HEK293T (cell line): Measurements from ENCODE around the gene XRCC2.

Experiments
- BHLHE40 ChIP-seq: fragments of 450-650 bp; IDR thresholded peaks from 2 replicates; pipeline ENCODE4 v1.6.1; 2016; ENCODE audit warnings: mild to moderate bottlenecking, moderate library complexity, borderline replicate concordance
- ELF4 ChIP-seq: fragments of 450-650 bp; IDR thresholded peaks from 2 replicates; pipeline ENCODE4 v1.6.1; 2017; ENCODE audit warnings: antibody characterized with exemption
- FOXM1 ChIP-seq: fragments of 450-650 bp; IDR thresholded peaks from 2 replicates; pipeline ENCODE4 v1.6.1; 2017; ENCODE audit warnings: mild to moderate bottlenecking, borderline replicate concordance
- L3MBTL2 ChIP-seq: fragments of 450-650 bp; conservative IDR thresholded peaks from 2 replicates; pipeline ENCODE4 v1.6.1; 2016; ENCODE audit warnings: mild to moderate bottlenecking
- LEF1 ChIP-seq: fragments of 450-650 bp; IDR thresholded peaks from 2 replicates; pipeline ENCODE4 v1.6.1; 2017; ENCODE audit warnings: mild to moderate bottlenecking, borderline replicate concordance
- SP1 ChIP-seq: fragments of 450-650 bp; IDR thresholded peaks from 2 replicates; pipeline ENCODE4 v1.6.1; 2017
- SUZ12 ChIP-seq: fragments of 450-650 bp; IDR thresholded peaks from 2 replicates; pipeline ENCODE4 v1.6.1; 2016; ENCODE audit warnings: mild to moderate bottlenecking
- TARDBP ChIP-seq: fragments of 450-650 bp; IDR thresholded peaks from 2 replicates; pipeline ENCODE4 v1.6.1; 2016
- ZNF384 ChIP-seq: fragments of 450-650 bp; IDR thresholded peaks from 2 replicates; pipeline ENCODE4 v1.6.1; 2016
- TF ChIP-seq, protein P1 (sequence below): fragments of 450-650 bp; IDR thresholded peaks from 2 replicates; pipeline ENCODE4 v1.6.1; 2016

DNA sequence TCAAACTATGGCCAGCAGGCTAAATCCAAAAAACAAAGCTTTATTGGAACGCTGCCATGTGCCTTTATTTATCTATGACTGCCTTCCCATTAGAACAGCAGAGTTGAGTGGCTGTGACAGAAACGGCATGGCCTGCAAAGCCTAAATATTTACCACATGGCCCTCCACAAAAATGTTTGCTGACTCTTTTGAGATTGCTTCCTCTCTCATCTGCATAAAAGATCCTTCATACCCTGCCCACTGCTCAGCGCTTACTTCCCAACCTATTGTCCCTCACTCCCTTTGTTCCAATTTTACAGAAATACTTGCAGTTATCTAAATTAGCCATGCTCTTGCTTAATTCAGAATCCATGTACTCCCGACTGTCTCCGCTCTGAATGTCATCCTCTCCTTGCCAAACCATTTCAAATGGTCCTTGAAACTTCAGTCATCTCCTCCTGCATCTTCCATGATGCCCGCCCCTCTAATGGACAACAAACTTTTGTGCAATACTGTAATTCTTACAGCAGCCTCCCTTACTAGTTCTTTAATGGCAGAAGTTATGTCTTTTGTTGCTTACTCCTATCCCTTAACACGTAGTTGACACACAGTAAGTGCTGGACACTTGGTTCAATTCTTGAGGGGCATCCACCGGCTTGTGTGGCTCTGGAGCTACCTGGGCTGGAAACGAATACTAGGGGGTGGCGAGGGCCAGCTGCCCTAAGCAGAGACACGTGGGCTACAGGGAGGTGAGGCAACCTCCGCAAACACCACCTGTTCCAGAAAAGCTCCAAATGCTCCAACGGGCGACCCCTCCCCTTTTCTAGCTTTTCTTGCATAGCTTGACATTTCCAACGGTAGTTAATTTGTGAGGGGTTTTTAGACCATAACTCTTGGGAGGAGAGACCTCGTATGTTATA is 832 bp downstream of the XRCC2 start:
- TF ChIP-seq ELF4 (no peak), FOXM1 (no peak), BHLHE40 (no peak), ZNF384 (no peak), TARDBP (no peak), SUZ12 (no peak), L3MBTL2 (no peak), SP1 (no peak), LEF1 (no peak)
- TF ChIP-seq, protein P1, sequence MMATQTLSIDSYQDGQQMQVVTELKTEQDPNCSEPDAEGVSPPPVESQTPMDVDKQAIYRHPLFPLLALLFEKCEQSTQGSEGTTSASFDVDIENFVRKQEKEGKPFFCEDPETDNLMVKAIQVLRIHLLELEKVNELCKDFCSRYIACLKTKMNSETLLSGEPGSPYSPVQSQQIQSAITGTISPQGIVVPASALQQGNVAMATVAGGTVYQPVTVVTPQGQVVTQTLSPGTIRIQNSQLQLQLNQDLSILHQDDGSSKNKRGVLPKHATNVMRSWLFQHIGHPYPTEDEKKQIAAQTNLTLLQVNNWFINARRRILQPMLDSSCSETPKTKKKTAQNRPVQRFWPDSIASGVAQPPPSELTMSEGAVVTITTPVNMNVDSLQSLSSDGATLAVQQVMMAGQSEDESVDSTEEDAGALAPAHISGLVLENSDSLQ: no peak
